SU-DHL-6 (cell line): Measurements from ENCODE around the gene LIX1L.

Experiments
- H2AFZ ChIP-seq: fragments of 200-600 bp; sonication (generic); 2 replicates; pipeline ENCODE4 v1.6.1; 2014; ENCODE audit warnings: low read depth, mild to moderate bottlenecking, moderate library complexity, mixed read lengths, antibody characterized with exemption, low read length; ENCODE audit not compliant: severe bottlenecking
- H3F3A ChIP-seq: fragments of 200-600 bp; shearing (Covaris generic); 2 replicates; pipeline ENCODE4 v1.6.0; 2016; ENCODE audit warnings: antibody characterized with exemption, mild to moderate bottlenecking; ENCODE audit not compliant: insufficient read depth
- H3K27ac ChIP-seq: fragments of 200-600 bp; sonication (generic); 2 replicates; pipeline ENCODE4 v1.5.1; 2016; ENCODE audit warnings: low read depth, mild to moderate bottlenecking, low read length, moderate library complexity, mixed read lengths
- H3K27me3 ChIP-seq: fragments of 200-600 bp; sonication (generic), shearing (Covaris generic); 2 replicates; pipeline ENCODE4 v1.6.0; 2014; ENCODE audit warnings: mild to moderate bottlenecking, low read length
- H3K36me3 ChIP-seq: fragments of 200-600 bp; sonication (generic); 2 replicates; pipeline ENCODE4 v1.6.1; 2014; ENCODE audit warnings: mild to moderate bottlenecking, low read length, mixed read lengths
- H3K4me2 ChIP-seq: fragments of 300-600, 200-600 bp; shearing (Covaris generic), sonication (generic); 2 replicates; pipeline ENCODE4 v1.6.0; 2014; ENCODE audit warnings: low read length, low read depth, mild to moderate bottlenecking; ENCODE audit not compliant: poor library complexity, severe bottlenecking
- H3K4me3 ChIP-seq: fragments of 200-600 bp; sonication (generic); 2 replicates; pipeline ENCODE4 v1.5.1; 2014; ENCODE audit warnings: antibody characterized with exemption, low read length, mild to moderate bottlenecking, mixed read lengths; ENCODE audit not compliant: insufficient read depth, poor library complexity, severe bottlenecking
- H3K79me2 ChIP-seq: fragments of 200-600 bp; sonication (generic); 2 replicates; pipeline ENCODE4 v1.6.1; 2014; ENCODE audit warnings: mild to moderate bottlenecking, low read length, moderate library complexity; ENCODE audit not compliant: insufficient read depth
- H3K9ac ChIP-seq: fragments of 200-600 bp; sonication (generic); 2 replicates; pipeline ENCODE4 v1.7.0; 2014; ENCODE audit warnings: mild to moderate bottlenecking, low read length
- H3K9me2 ChIP-seq: fragments of 200-600 bp; sonication (generic); replicated peaks from 2 replicates; pipeline ENCODE4 v1.6.1; 2014; ENCODE audit warnings: low read length; ENCODE audit not compliant: insufficient read depth
- H3K9me3 ChIP-seq: fragments of 200-600 bp; sonication (generic); 2 replicates; pipeline ENCODE4 v1.6.1; 2014; ENCODE audit warnings: low read length, mixed read lengths; ENCODE audit not compliant: insufficient read depth
- H4K20me1 ChIP-seq: fragments of 200-600 bp; sonication (generic); 2 replicates; pipeline ENCODE4 v1.6.1; 2014; ENCODE audit warnings: low read depth, mild to moderate bottlenecking, antibody characterized with exemption, low read length, moderate library complexity, mixed read lengths
- CTCF ChIP-seq: fragments of 200-600 bp; sonication (generic); IDR thresholded peaks from one replicate; pipeline ENCODE4 v1.5.1; 2017; ENCODE audit warnings: antibody characterized with exemption, mild to moderate bottlenecking, low read length, moderate library complexity; ENCODE audit not compliant: insufficient read depth, poor library complexity, severe bottlenecking
- EZH2phosphoT487 ChIP-seq: fragments of 200-600 bp; sonication (generic), shearing (Covaris generic); conservative IDR thresholded peaks from 2 replicates; pipeline ENCODE4 v1.6.1; 2018; ENCODE audit warnings: mild to moderate bottlenecking, antibody characterized with exemption, low read length, moderate library complexity, mixed read lengths

Gene LIX1L

GRCh38 chr1:145942405-145942804, 15.4 kb downstream of the LIX1L start:
- Histone ChIP-seq H3K79me2 (no peaks in the 10 kb centered on the region), H3K4me2 (no peak overlapping the region)

GRCh38 chr1:145937436-145937835, 20.4 kb downstream of the LIX1L start:
- Histone ChIP-seq H3K9me2 (no peaks in the 10 kb centered on the region), H3K4me3 (no peak overlapping the region), H3K9ac (no peak overlapping the region), H3K27me3 (no peaks in the 10 kb centered on the region), H3K4me2 (no peak overlapping the region), H3K9me3 (no peaks in the 10 kb centered on the region), H3K79me2 (no peaks in the 10 kb centered on the region), H4K20me1 (no peaks in the 10 kb centered on the region), H3K36me3 (no peaks in the 10 kb centered on the region), H3F3A (peaks cover 8% of the 10 kb centered on the region), H3K27ac (no peak overlapping the region), H2AFZ (no peak overlapping the region)
- TF ChIP-seq EZH2phosphoT487 (no peak), CTCF (no peak)

More at GRCh38 chr1:145942405-145942804, 15.4 kb downstream of the LIX1L start:
- Histone ChIP-seq H3K9me3 (no peaks in the 10 kb centered on the region), H3K27me3 (no peaks in the 10 kb centered on the region), H3K9me2 (no peaks in the 10 kb centered on the region), H4K20me1 (no peaks in the 10 kb centered on the region), H2AFZ (no peak overlapping the region), H3K27ac (no peak overlapping the region), H3K4me3 (no peak overlapping the region), H3K36me3 (no peaks in the 10 kb centered on the region), H3K9ac (no peak overlapping the region), H3F3A (no peaks in the 10 kb centered on the region)
- no peak for TF ChIP-seq CTCF
- no peak for TF ChIP-seq EZH2phosphoT487

- no peaks in the 10 kb centered on the region for H3K9me3 ChIP-seq
- H3K9ac ChIP-seq, result no peak overlapping the region
- H3K4me3 ChIP-seq, result no peak overlapping the region
- H3K9me2 ChIP-seq, result no peaks in the 10 kb centered on the region
- no peak overlapping the region for H3K27ac ChIP-seq
- peaks cover 8% of the 10 kb centered on the region for H3F3A ChIP-seq
- H2AFZ ChIP-seq, result no peak overlapping the region
- H4K20me1 ChIP-seq, result no peaks in the 10 kb centered on the region
- no peaks in the 10 kb centered on the region for H3K27me3 ChIP-seq
- no peak overlapping the region for H3K4me2 ChIP-seq
- no peaks in the 10 kb centered on the region for H3K79me2 ChIP-seq
- no peaks in the 10 kb centered on the region for H3K36me3 ChIP-seq
- no peak for TF ChIP-seq CTCF
- TF ChIP-seq EZH2phosphoT487, result no peak
Observed at GRCh38 chr1:145936247-145936646, 21.6 kb downstream of the LIX1L start.
